AG04449 (cell line): Measurements from ENCODE around the gene UFSP1.
A peak's percentile ranks its signal among the peaks of the same experiment; 100 is the strongest.

Experiments used
- CTCF ChIA-PET: fragments of 350-600 bp; formaldehyde crosslinking; extraction: SDS; loops from one replicate; lab custom pipeline; 2021; ENCODE audit warnings: antibody characterized with exemption; lab: Yijun Ruan, JAX
- POLR2A ChIA-PET: fragments of 400-600, 350-600 bp; formaldehyde crosslinking; extraction: SDS; loops from one replicate; lab custom pipeline; 2020; ENCODE audit warnings: antibody characterized with exemption, inconsistent platforms; lab: Yijun Ruan, JAX
- DNase-seq: peaks from one replicate; pipeline ENCODE4 v3.0.0-alpha.2; 2010; ENCODE audit warnings: low read depth, low spot score
- H3K4me3 ChIP-seq: 2 replicates; pipeline ENCODE4 v1.5.1; 2011; ENCODE audit warnings: low read depth, mild to moderate bottlenecking, control low read depth, low read length
- TF ChIP-seq, protein P1 (sequence below): IDR thresholded peaks from one replicate; pipeline ENCODE4 v1.5.1; 2011; ENCODE audit warnings: mild to moderate bottlenecking, moderate library complexity, low read length, control low read depth, inconsistent platforms; ENCODE audit not compliant: insufficient read depth; ENCODE audit errors: missing control alignments

Gene UFSP1

DNA sequence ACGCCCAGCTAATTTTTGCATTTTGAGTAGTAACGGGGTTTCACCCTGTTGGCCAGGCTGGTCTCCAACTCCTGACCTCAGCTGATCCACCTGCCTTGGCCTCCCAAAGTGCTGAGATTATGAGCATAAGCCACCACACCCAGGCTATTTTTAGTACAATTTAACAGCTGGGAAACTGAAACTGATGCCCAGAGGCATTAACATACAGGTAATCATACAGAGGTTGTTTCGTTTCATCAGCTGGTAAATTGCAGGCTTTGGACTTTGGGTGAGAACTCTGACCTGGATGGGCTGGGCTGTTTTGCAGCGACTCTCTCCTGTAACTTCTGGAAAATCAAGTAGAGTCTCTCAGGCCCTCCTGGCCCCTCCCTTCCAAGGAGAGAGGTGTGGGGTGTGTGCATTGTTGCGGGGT, 12.4 kb upstream of the UFSP1 start:
- ChIA-PET POLR2A (no interaction called here), CTCF (interaction anchor here (1.4 to 9.3 kb wide), 3 partner anchors 157 to 175 kb away, joined by 4 to 105 read pairs (median 11); no protein-coding TSS in a partner anchor)
- no peak for DNase-seq
- TF ChIP-seq, protein P1, sequence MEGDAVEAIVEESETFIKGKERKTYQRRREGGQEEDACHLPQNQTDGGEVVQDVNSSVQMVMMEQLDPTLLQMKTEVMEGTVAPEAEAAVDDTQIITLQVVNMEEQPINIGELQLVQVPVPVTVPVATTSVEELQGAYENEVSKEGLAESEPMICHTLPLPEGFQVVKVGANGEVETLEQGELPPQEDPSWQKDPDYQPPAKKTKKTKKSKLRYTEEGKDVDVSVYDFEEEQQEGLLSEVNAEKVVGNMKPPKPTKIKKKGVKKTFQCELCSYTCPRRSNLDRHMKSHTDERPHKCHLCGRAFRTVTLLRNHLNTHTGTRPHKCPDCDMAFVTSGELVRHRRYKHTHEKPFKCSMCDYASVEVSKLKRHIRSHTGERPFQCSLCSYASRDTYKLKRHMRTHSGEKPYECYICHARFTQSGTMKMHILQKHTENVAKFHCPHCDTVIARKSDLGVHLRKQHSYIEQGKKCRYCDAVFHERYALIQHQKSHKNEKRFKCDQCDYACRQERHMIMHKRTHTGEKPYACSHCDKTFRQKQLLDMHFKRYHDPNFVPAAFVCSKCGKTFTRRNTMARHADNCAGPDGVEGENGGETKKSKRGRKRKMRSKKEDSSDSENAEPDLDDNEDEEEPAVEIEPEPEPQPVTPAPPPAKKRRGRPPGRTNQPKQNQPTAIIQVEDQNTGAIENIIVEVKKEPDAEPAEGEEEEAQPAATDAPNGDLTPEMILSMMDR: no peak
- no peak overlapping the region for H3K4me3 ChIP-seq

- POLR2A ChIA-PET: no interaction called here
- TF ChIP-seq, protein P1: no peak
- DNase-seq: no peak
- CTCF ChIA-PET: interaction anchor here (0.7 to 9.3 kb wide), 7 partner anchors 152 to 382 kb away, joined by 3 to 105 read pairs (median 3); no protein-coding TSS in a partner anchor
- H3K4me3 ChIP-seq: no peak overlapping the region
Measured at GRCh38 chr7:100900978-100901377, 11.5 kb upstream of the UFSP1 start.

GRCh38 chr7:100899432-100899831, 9.9 kb upstream of the UFSP1 start:
- ChIA-PET CTCF (interaction anchor here (0.8 to 9.3 kb wide), 7 partner anchors 10 to 181 kb away, joined by 3 to 105 read pairs (median 5); partner anchors contain the start of gene UFSP1), POLR2A (no interaction called here)
- TF ChIP-seq, protein P1: no peak
- H3K4me3 ChIP-seq: no peak overlapping the region
- DNase-seq: no peak

DNA sequence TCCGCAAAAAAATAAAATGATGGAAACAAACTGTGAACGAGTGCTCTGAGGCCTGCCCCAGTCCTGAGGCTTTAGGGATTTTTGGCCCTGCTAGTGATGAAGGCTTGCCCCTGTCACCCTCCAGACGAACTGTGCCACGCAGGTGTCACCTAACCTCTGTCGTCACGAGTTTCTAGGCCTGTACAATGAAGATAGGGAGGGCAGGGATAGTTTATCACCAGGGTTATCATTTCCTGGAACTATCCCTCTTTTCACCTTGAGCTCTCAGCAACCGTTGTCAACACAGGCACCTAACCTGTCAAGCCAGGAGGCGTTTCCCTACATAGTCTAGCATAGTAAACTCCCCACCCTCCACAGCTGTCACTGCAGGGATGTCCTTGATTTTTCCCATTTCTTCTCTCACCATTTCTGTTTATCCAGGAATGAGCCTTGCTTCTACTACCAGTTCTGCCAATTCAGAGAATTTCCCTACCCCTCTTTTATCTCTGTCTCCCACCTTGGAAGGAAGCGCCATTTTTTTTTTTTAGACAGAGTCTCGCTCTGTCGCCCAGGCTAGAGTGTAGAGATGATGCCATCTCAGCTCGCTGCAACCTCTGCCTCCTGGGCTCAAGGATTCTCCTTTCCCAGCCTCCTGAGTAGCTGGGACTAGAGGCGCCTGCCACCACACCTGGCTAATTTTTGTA, 8.4 kb upstream of the UFSP1 start:
- no peak for DNase-seq
- H3K4me3 ChIP-seq: no peak overlapping the region
- POLR2A ChIA-PET: no interaction called here
- CTCF ChIA-PET: interaction anchor here (0.8 to 9.3 kb wide), 18 partner anchors 8 to 385 kb away, joined by 3 to 105 read pairs (median 4); partner anchors contain the start of gene UFSP1
- TF ChIP-seq, protein P1: no peak

DNA sequence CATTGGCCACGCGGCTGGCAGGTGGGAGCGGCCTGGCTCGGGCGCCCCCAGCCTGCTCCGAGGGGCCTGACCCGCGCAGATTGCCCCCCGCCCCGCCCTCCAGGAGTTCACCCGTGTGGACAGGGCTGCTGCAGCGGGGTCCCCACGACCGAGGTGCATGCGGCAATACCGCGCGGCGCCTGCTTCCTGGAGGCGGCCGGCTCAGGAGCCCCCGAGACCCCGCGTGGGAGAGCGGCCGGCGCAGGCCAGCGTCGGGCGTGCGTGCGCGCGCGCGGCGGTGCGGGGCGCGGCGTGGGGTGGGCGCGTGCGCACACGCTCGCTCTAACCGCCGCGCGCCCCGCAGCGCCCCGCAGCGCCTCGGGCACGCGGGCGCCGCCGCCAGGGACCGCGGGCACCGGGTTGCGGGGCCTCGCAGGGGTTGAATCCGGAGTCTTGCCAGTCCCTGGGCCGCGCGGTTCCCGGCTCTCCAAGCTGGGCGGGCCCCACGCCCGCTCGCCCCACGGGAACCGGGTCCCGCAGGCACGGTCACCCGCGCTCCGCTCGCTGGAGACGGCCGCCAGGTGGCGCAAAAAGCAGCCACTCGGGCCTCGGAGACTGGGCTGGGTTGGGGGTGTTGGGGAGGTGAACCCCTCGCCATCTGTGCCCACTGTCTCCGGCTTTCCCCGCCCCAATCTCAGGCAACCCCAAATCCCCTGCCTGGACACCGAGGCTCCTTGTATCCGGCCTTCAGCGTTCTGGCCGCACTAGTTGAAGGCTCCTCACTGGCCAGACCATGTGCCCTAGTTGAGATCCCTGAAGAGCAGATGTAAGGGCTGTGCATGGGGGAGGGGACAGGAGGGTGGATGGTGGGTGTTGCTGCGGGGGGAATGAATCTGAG, 7.5 kb upstream of the UFSP1 start:
- POLR2A ChIA-PET: no interaction called here
- no peak for DNase-seq
- CTCF ChIA-PET: interaction anchor here (1.0 to 9.3 kb wide), 6 partner anchors 162 to 386 kb away, joined by 4 to 105 read pairs (median 6); no protein-coding TSS in a partner anchor
- TF ChIP-seq, protein P1: peak; percentile 84
- peak overlapping the region; percentile 34; the same call in 1 of the 2 replicates for H3K4me3 ChIP-seq
